Spleen (tissue), 11 donors: Measurements from ENCODE around the gene WDR55. TPM values are rescaled to one million over a fixed set of nuclear protein-coding genes. Genes with fewer than 3 reads are reported as not detected.

ENCODE experiments used
- DNase-seq: peaks from one replicate; pipeline ENCODE4 v3.0.0-alpha.2; 2020
- H3K27ac ChIP-seq, 8 donors: fragments of 200-600 bp; sonication (generic) in 7 of 8; 1 replicate in 4 of 8; 2 replicates in 4 of 8; pipeline versions ENCODE4 v1.5.0 to v1.8.0; 2016 to 2021; ENCODE audit warnings: inconsistent platforms in 4 of 8, mild to moderate bottlenecking in 4 of 8, moderate library complexity in 1 of 8
- H3K27me3 ChIP-seq, 7 donors: fragments of 200-600 bp; sonication (generic) in 6 of 7; replicated peaks in 1 of 7; 1 replicate in 4 of 7; 2 replicates in 3 of 7; pipeline versions ENCODE4 v1.5.0 to v1.8.0; 2016 to 2021; ENCODE audit warnings: inconsistent platforms in 3 of 7, mild to moderate bottlenecking in 1 of 7
- H3K36me3 ChIP-seq, 6 donors: fragments of 200-600 bp; sonication (generic) in 5 of 6; 1 replicate in 4 of 6; 2 replicates in 2 of 6; pipeline versions ENCODE4 v1.5.0 to v1.8.0; 2016 to 2021; ENCODE audit warnings: inconsistent platforms in 2 of 6
- H3K4me1 ChIP-seq, 6 donors: fragments of 200-600 bp; sonication (generic) in 5 of 6; 1 replicate in 3 of 6; 2 replicates in 3 of 6; pipeline versions ENCODE4 v1.5.0 to v1.8.0; 2016 to 2021; ENCODE audit warnings: inconsistent platforms in 3 of 6
- H3K4me3 ChIP-seq, 8 donors: fragments of 200-600 bp; sonication (generic) in 7 of 8; 1 replicate in 4 of 8; 2 replicates in 4 of 8; pipeline versions ENCODE4 v1.5.0 to v1.8.0; 2016 to 2021; ENCODE audit warnings: inconsistent platforms in 4 of 8, mild to moderate bottlenecking in 4 of 8, moderate library complexity in 2 of 8
- H3K9me3 ChIP-seq, 8 donors: fragments of 200-600 bp; sonication (generic) in 7 of 8; 1 replicate in 4 of 8; 2 replicates in 4 of 8; pipeline versions ENCODE4 v1.5.0 to v1.8.0; 2016 to 2021; ENCODE audit warnings: inconsistent platforms in 4 of 8
- CTCF ChIP-seq, 11 experiments: fragments of 200-600 bp in 7 of 11; fragments of 450-650 bp in 4 of 11; sonication (generic) in 4 of 11; IDR thresholded peaks in 8 of 11; conservative IDR thresholded peaks in 3 of 11; 1 replicate in 7 of 11; 2 replicates in 4 of 11; pipeline versions ENCODE4 v1.4.0 to v1.8.0; 2016 to 2021; ENCODE audit warnings: antibody characterized with exemption in 11 of 11, inconsistent platforms in 4 of 11, mild to moderate bottlenecking in 1 of 11
- POLR2A ChIP-seq, 3 donors: fragments of 450-650 bp; IDR thresholded peaks; one replicate each; pipeline ENCODE4 v1.5.1; 2017; ENCODE audit warnings: antibody characterized with exemption in 3 of 3, mild to moderate bottlenecking in 1 of 3
- POLR2AphosphoS5 ChIP-seq, 3 donors: sonication (generic); formaldehyde crosslinking; IDR thresholded peaks; one replicate each; pipeline ENCODE4 v1.5.1; 2017; ENCODE audit warnings: antibody characterized with exemption in 3 of 3
- WGBS, 5 donors: extraction: QIAGEN DNeasy Blood & Tissue Kit in 3 of 5; methylation state at CpG; one replicate each; pipeline versions ENCODE4 v1.1.5 to v1.1.7; 2013 to 2018; 5-methylcytosine and 5-hydroxymethylcytosine counted together
- intact Hi-C: fragments of 100-400 bp; cut with DNase I; formaldehyde crosslinking; loops from one replicate; pipeline ENCODE4 v1.15.0; 2023; ENCODE audit warnings: low total_unique reads
- polyA plus RNA-seq, 3 donors: library from polyadenylated mRNA; stranded (reverse); fragments of 200-250 nt; gene quantifications; one replicate each; pipeline ENCODE4 v1.2.1, GENCODE V29; 2013
- total RNA-seq, 7 donors: library from RNA; depleted of rRNA in 3 of 7; stranded (reverse); fragments of >200 nt in 3 of 7; fragmentation: NEBNext Ultra II Directional in 4 of 7; extraction: Animal tissue kit (Norgen Biotek cat#: 25700) in 4 of 7; gene quantifications; one replicate each; pipeline versions ENCODE4 v1.1.0 to v1.2.1, GENCODE V29; 2016 to 2021
- donor health status: healthy with polysubstance abuse.
- donor health status: DM: no; HTN: no; CAD: no; lungs with moderate emphysema.
- donor health status: DM: no; HTN: no; CAD: no.
- donor health status: Bipolar disorder and iron deficiency.
- donor health status: healthy.
- donor health status: DM: no; HTN: no; CAD: no.
- donor health status: DM: yes; HTN: yes; CAD: no.

The WDR55 gene
- total and polyA plus RNA-seq, 10 donors: 14.2 to 30.8 (median 24.8) TPM

GRCh38 chr5:140631831-140632365, 32.8 kb upstream of the WDR55 start:
- H3K9me3 ChIP-seq: peaks cover 0 to 14% (median 7%) of the 10 kb centered on the region in 8 donors
- peak overlapping the region; percentile 41 to 78 (median 58) for H3K4me3 ChIP-seq
- intact Hi-C loops: no loop called here
- no peaks in the 10 kb centered on the region for H3K36me3 ChIP-seq
- peaks cover 0 to 56% (median 32%) of the 10 kb centered on the region in 6 donors for H3K4me1 ChIP-seq
- 10 to 30% (median 12%) methylated on average over 20 to 36 of the region's 36 CpGs for WGBS, 5 donors
- H3K27me3 ChIP-seq: peaks cover 0 to 9% (median 0%) of the 10 kb centered on the region in 7 donors
- TF ChIP-seq POLR2A (IDR thresholded peaks at IDR 0.05) (no peak), POLR2AphosphoS5 (IDR thresholded peaks at IDR 0.05) (no peak)
- H3K27ac ChIP-seq: peak overlapping the region; percentile 51 to 93 (median 80)
- DNase-seq: peak; percentile 86

GRCh38 chr5:140632366-140633020, 32.2 kb upstream of the WDR55 start:
- Histone ChIP-seq H3K4me3 (peak overlapping the region; percentile 41 to 78 (median 58)), H3K9me3 (peaks cover 0 to 11% (median 7%) of the 10 kb centered on the region in 8 donors), H3K27me3 (peaks cover 0 to 9% (median 0%) of the 10 kb centered on the region in 7 donors), H3K4me1 (peaks cover 0 to 56% (median 32%) of the 10 kb centered on the region in 6 donors), H3K27ac (peak overlapping the region; percentile 51 to 93 (median 80)), H3K36me3 (no peaks in the 10 kb centered on the region)
- intact Hi-C loops: no loop called here
- 0 to 14% (median 1%) methylated on average over 11 to 51 of the region's 51 CpGs for WGBS, 5 donors
- peak; percentile 92 for DNase-seq
- TF ChIP-seq POLR2AphosphoS5 (IDR thresholded peaks at IDR 0.05): peak; percentile 54 to 79 (median 78)
- no peak for TF ChIP-seq POLR2A (IDR thresholded peaks at IDR 0.05)
- no peak for TF ChIP-seq CTCF (IDR thresholded peaks at IDR 0.05 in 8 of 11, conservative IDR thresholded peaks at IDR 0.05 in 3 of 11)

- peak within 1 kb of the TSS; percentile 41 to 78 (median 58) for H3K4me3 ChIP-seq
- DNase-seq: peak; percentile 81
- intact Hi-C loops: no loop called here
- H3K27me3 ChIP-seq: peaks cover 0 to 9% (median 0%) of the 10 kb centered on the region in 7 donors
- H3K4me1 ChIP-seq: peaks cover 0 to 59% (median 32%) of the 10 kb centered on the region in 6 donors
- TF ChIP-seq POLR2A (IDR thresholded peaks at IDR 0.05): no peak
- peak in 1 of 3 donors; percentile 56 for TF ChIP-seq POLR2AphosphoS5 (IDR thresholded peaks at IDR 0.05)
- peak within 1 kb of the TSS; percentile 51 to 93 (median 80) for H3K27ac ChIP-seq
- H3K9me3 ChIP-seq: peaks cover 0 to 6% (median 4%) of the 10 kb centered on the region in 8 donors
- 6 to 23% (median 9%) methylated on average over 16 of the region's 16 CpGs for WGBS, 5 donors
- H3K36me3 ChIP-seq: no peaks in the 10 kb centered on the region
These were observed 31.7 kb upstream of the WDR55 start, which contains the start of gene CD14 for GRCh38 chr5:140633021-140633471. TSS of gene CD14 (minus strand) at chr5:140633175. CDS start at chr5:140633071, 104 bp downstream.

- peaks cover 0 to 63% (median 36%) of the 10 kb centered on the region in 6 donors for H3K4me1 ChIP-seq
These were observed 31.2 kb upstream of the WDR55 start for GRCh38 chr5:140633501-140633900.

GRCh38 chr5:140634103-140634502, 30.6 kb upstream of the WDR55 start:
- WGBS, 5 donors: 55 to 82% (median 67%) methylated on average over 3 of the region's 3 CpGs
- peaks cover 0 to 68% (median 41%) of the 10 kb centered on the region in 6 donors for H3K4me1 ChIP-seq
- H3K36me3 ChIP-seq: no peaks in the 10 kb centered on the region
- H3K9me3 ChIP-seq: no peaks in the 10 kb centered on the region
- intact Hi-C loops: no loop called here
- H3K27me3 ChIP-seq: peaks cover 0 to 9% (median 0%) of the 10 kb centered on the region in 7 donors
- no peak for DNase-seq
- H3K27ac ChIP-seq: peak overlapping the region in 4 of 8 donors; percentile 79 to 93 (median 88)
- H3K4me3 ChIP-seq: peak overlapping the region in 1 of 8 donors; percentile 78
- no peak for TF ChIP-seq POLR2A (IDR thresholded peaks at IDR 0.05)
- TF ChIP-seq CTCF (IDR thresholded peaks at IDR 0.05 in 8 of 11, conservative IDR thresholded peaks at IDR 0.05 in 3 of 11): no peak
- TF ChIP-seq POLR2AphosphoS5 (IDR thresholded peaks at IDR 0.05): no peak

More at GRCh38 chr5:140633501-140633900, 31.2 kb upstream of the WDR55 start:
- DNase-seq: no peak
- no peak for TF ChIP-seq POLR2A (IDR thresholded peaks at IDR 0.05)
- peak overlapping the region in 5 of 8 donors; percentile 41 to 78 (median 59) for H3K4me3 ChIP-seq
- intact Hi-C loops: no loop called here
- H3K27ac ChIP-seq: peak overlapping the region in 7 of 8 donors; percentile 75 to 93 (median 80)
- H3K27me3 ChIP-seq: peaks cover 0 to 9% (median 0%) of the 10 kb centered on the region in 7 donors
- H3K36me3 ChIP-seq: no peaks in the 10 kb centered on the region
- WGBS, 5 donors: 82 to 93% (median 90%) methylated on average over 2 of the region's 2 CpGs
- peaks cover 0 to 1% (median under 1%) of the 10 kb centered on the region in 8 donors for H3K9me3 ChIP-seq
